ENCODE data around the gene LUC7L. TPM values are rescaled to one million over a fixed set of nuclear protein-coding genes. Genes with fewer than 3 reads are reported as not detected.
"Not testable (repeated sequence)": the region's sequence is repeated elsewhere in the genome, so short reads cannot be mapped to it uniquely, and the experiment has no call there.

LUC7L gene
- total and polyA plus RNA-seq, 9 donors: 56.6 to 112 (median 73.5) TPM

DNA sequence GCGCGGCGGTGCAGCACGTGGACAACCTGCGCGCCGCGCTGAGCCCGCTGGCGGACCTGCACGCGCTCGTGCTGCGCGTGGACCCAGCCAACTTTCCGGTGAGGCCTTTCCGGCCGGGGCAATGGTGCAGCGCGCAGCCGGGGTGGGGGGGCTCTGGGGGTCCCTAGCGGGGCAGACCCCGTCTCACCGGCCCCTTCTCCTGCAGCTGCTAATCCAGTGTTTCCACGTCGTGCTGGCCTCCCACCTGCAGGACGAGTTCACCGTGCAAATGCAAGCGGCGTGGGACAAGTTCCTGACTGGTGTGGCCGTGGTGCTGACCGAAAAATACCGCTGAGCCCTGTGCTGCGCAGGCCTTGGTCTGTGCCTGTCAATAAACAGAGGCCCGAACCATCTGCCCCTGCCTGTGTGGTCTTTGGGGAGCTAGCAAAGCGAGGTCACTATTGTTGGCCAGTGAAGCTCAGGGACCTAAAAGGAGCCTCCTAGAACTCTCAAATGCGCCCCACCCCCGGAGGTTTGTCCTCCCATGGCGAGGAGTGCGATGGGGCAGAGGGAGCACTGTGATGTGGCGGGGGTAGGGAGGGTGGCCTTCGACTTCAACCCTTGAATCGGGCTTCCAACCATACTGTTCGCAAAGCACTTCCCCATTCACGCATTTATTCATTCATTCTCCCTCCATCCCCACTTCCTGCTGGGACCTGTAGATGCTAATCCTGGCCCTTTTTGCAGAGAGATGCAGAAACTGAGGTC is 62.7 kb downstream of the LUC7L start:
- Histone ChIP-seq H3K27me3 (no peaks in the 10 kb centered on the region), H3K4me3 (no peak overlapping the region)
- WGBS, 3 donors: 2 to 3% (median 2%) methylated on average over 29 to 45 of the region's 45 CpGs

GRCh38 chr16:165539-166374 is 63.5 kb downstream of the LUC7L start, which contains the start of gene HBM:
Gene HBM (plus strand): TSS chr16:165978. CDS start chr16:165998, 20 bp downstream.
- H3K27me3 ChIP-seq: no peaks in the 10 kb centered on the region
- intact Hi-C loops (cut with DNase I): no loop called here
- H3K4me3 ChIP-seq: no peak within 1 kb of the TSS
- DNase-seq: no peak
- 1 to 2% (median 1%) methylated on average over 57 to 75 of the region's 75 CpGs for WGBS, 3 donors
- no peak for TF ChIP-seq POLR2A (IDR thresholded peaks at IDR 0.05)
- H3K36me3 ChIP-seq: no peaks in the 10 kb centered on the region
- H3K27ac ChIP-seq: no peak within 1 kb of the TSS
- no peaks in the 10 kb centered on the region for H3K9me3 ChIP-seq
- peaks cover 8% of the 10 kb centered on the region for H3K4me1 ChIP-seq (ENCODE audit: insufficient read depth)

More for the DNA sequence above, 62.7 kb downstream of the LUC7L start:
- no peak for TF ChIP-seq EP300 (IDR thresholded peaks at IDR 0.05)
- TF ChIP-seq, protein P1, sequence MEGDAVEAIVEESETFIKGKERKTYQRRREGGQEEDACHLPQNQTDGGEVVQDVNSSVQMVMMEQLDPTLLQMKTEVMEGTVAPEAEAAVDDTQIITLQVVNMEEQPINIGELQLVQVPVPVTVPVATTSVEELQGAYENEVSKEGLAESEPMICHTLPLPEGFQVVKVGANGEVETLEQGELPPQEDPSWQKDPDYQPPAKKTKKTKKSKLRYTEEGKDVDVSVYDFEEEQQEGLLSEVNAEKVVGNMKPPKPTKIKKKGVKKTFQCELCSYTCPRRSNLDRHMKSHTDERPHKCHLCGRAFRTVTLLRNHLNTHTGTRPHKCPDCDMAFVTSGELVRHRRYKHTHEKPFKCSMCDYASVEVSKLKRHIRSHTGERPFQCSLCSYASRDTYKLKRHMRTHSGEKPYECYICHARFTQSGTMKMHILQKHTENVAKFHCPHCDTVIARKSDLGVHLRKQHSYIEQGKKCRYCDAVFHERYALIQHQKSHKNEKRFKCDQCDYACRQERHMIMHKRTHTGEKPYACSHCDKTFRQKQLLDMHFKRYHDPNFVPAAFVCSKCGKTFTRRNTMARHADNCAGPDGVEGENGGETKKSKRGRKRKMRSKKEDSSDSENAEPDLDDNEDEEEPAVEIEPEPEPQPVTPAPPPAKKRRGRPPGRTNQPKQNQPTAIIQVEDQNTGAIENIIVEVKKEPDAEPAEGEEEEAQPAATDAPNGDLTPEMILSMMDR (IDR thresholded peaks at IDR 0.05): no peak
- H3K27ac ChIP-seq: no peak overlapping the region
- H3K36me3 ChIP-seq: no peaks in the 10 kb centered on the region
- H3K9me3 ChIP-seq: no peaks in the 10 kb centered on the region
- H3K4me1 ChIP-seq (ENCODE audit: insufficient read depth): peaks cover 8% of the 10 kb centered on the region
- intact Hi-C loops (cut with DNase I): no loop called here
- no peak for DNase-seq

DNA sequence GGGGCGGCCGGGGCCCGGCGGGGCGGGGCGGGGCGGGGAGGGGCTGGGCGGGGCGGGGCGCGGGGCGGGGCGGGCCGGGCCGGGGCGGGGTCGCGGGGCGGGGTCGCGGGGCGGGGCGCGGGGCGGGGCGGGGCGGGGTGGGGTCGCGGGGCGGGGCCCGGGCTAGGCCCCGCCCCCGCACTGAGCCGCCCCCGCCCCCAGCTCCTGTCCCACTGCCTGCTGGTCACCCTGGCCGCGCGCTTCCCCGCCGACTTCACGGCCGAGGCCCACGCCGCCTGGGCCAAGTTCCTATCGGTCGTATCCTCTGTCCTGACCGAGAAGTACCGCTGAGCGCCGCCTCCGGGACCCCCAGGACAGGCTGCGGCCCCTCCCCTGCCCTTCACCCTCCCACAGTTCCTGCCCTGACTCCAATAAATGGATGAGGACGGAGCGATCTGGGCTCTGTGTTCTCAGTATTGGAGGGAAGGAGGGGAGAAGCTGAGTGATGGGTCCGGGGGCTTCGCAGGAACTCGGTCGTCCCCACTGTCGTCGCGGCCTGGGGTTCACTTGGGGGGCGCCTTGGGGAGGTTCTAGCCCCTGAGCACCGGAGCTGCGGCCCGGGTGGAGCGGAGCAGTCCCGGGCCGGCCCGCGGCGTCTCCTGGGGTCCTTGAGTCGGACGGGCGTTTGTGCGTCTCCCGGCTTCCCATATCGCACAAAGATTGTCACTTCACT is 64.3 kb downstream of the LUC7L start:
- no peaks in the 10 kb centered on the region for H3K27me3 ChIP-seq
- intact Hi-C loops (cut with DNase I): no loop called here

GRCh38 chr16:164134-164823 is 65.0 kb downstream of the LUC7L start:
- H3K9me3 ChIP-seq; H3K27me3 ChIP-seq; H3K4me1 ChIP-seq (ENCODE audit: insufficient read depth); H3K4me3 ChIP-seq; H3K36me3 ChIP-seq; H3K27ac ChIP-seq; DNase-seq; intact Hi-C loops (cut with DNase I): not testable (repeated sequence)
- WGBS, 3 donors: no CpG with 5 or more reads among the region's 80 CpGs

More for the DNA sequence above, 64.3 kb downstream of the LUC7L start:
- Histone ChIP-seq H3K36me3 (no peaks in the 10 kb centered on the region), H3K27ac (no peak overlapping the region), H3K4me3 (no peak overlapping the region), H3K4me1 (ENCODE audit: insufficient read depth) (peaks cover 8% of the 10 kb centered on the region), H3K9me3 (no peaks in the 10 kb centered on the region)
- DNase-seq: no peak
- TF ChIP-seq POLR2A (IDR thresholded peaks at IDR 0.05) (no peak), EP300 (IDR thresholded peaks at IDR 0.05) (no peak)
- TF ChIP-seq, protein P1 (IDR thresholded peaks at IDR 0.05): no peak
- WGBS, 3 donors: 1 to 2% (median 2%) methylated on average over 30 to 48 of the region's 77 CpGs

- H3K27ac ChIP-seq; H3K4me1 ChIP-seq (ENCODE audit: insufficient read depth); H3K36me3 ChIP-seq; H3K9me3 ChIP-seq; H3K4me3 ChIP-seq; H3K27me3 ChIP-seq; intact Hi-C loops (cut with DNase I); DNase-seq: not testable (repeated sequence)
- 35 to 59% (median 58%) methylated on average over 2 to 3 of the region's 3 CpGs for WGBS, 3 donors
These were observed 65.6 kb downstream of the LUC7L start for GRCh38 chr16:163696-164095.

- DNase-seq; intact Hi-C loops (cut with DNase I); H3K27me3 ChIP-seq; H3K4me1 ChIP-seq (ENCODE audit: insufficient read depth); H3K4me3 ChIP-seq; H3K9me3 ChIP-seq; H3K27ac ChIP-seq; H3K36me3 ChIP-seq: not testable (repeated sequence)
- 88 to 94% (median 90%) methylated on average over 6 to 10 of the region's 10 CpGs for WGBS, 3 donors
These were observed 66.1 kb downstream of the LUC7L start for GRCh38 chr16:163139-163538.

All from ovary (tissue), 9 donors.